ENCODE data around the gene PRAC1.

- TF ChIP-seq POLR2A (IDR thresholded peaks at IDR 0.05; ENCODE audit: extremely low read depth, insufficient read length), result no peak
- no peak for TF ChIP-seq MYC (IDR thresholded peaks at IDR 0.05; ENCODE audit: low read depth, low read length)
Observed at GRCh38 chr17:48724251-48725003, 2.1 kb upstream of the PRAC1 start.

All from NB4 (cell line).